NT2/D1 (cell line): Measurements from ENCODE around the gene PHKG1.
"Not testable (repeated sequence)": the region's sequence is repeated elsewhere in the genome, so short reads cannot be mapped to it uniquely, and the experiment has no call there.

ENCODE experiments used
- DNase-seq: peaks from one replicate; pipeline ENCODE4 v3.0.0-alpha.2; 2011; ENCODE audit warnings: low read depth, low spot score
- H3K27me3 ChIP-seq: 2 replicates; pipeline ENCODE4 v1.6.0; 2011; ENCODE audit warnings: mild to moderate bottlenecking; ENCODE audit not compliant: insufficient read length, insufficient read depth
- H3K36me3 ChIP-seq: 2 replicates; pipeline ENCODE4 v1.6.1; 2011; ENCODE audit warnings: mild to moderate bottlenecking, low read length, mixed read lengths; ENCODE audit not compliant: insufficient read depth, insufficient read length
- H3K4me1 ChIP-seq: 2 replicates; pipeline ENCODE4 v1.5.1; 2011; ENCODE audit not compliant: insufficient read depth, insufficient read length
- H3K4me3 ChIP-seq: 2 replicates; pipeline ENCODE4 v1.5.1; 2011; ENCODE audit warnings: low read depth; ENCODE audit not compliant: insufficient read length
- H3K9ac ChIP-seq: 2 replicates; pipeline ENCODE4 v1.6.0; 2011; ENCODE audit warnings: low read depth; ENCODE audit not compliant: insufficient read length
- H3K9me3 ChIP-seq: 2 replicates; pipeline ENCODE4 v1.5.1; 2011; ENCODE audit warnings: mild to moderate bottlenecking, low read length; ENCODE audit not compliant: insufficient read depth
- SUZ12 ChIP-seq: IDR thresholded peaks from 2 replicates; pipeline ENCODE4 v1.6.1; 2011; ENCODE audit not compliant: insufficient read length, insufficient read depth; ENCODE audit errors: extremely low read depth
- YY1 ChIP-seq: IDR thresholded peaks from 2 replicates; pipeline ENCODE4 v1.6.1; 2011; ENCODE audit not compliant: insufficient read length, insufficient read depth
- ZNF274 ChIP-seq: IDR thresholded peaks from 2 replicates; pipeline ENCODE4 v1.6.1; 2011; ENCODE audit warnings: mild to moderate bottlenecking, low read depth, low read length

Gene PHKG1

GRCh38 chr7:56079450-56080185 is 13.1 kb downstream of the PHKG1 start:
- Histone ChIP-seq H3K4me1 (peaks cover 2% of the 10 kb centered on the region), H3K9me3 (no peaks in the 10 kb centered on the region), H3K4me3 (no peak overlapping the region), H3K36me3 (peaks cover 74% of the 10 kb centered on the region), H3K27me3 (no peaks in the 10 kb centered on the region), H3K9ac (no peak overlapping the region)
- TF ChIP-seq YY1 (no peak), SUZ12 (no peak)
- no peak for DNase-seq

DNA sequence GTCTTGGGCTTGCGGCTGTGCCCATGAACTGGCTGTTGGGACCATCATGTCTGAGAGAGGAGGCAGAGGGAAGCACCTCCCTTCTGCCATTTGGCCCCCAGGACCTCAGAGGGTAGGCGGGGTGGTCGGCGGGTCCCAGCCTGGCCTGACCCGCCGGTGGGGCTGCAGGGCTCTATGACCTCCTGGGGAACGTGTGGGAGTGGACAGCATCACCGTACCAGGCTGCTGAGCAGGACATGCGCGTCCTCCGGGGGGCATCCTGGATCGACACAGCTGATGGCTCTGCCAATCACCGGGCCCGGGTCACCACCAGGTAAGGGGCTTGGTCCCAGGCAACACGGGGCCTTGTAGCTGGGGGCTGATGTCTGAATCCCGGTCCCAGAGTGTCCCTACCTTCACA is 14.6 kb downstream of the PHKG1 start:
- Histone ChIP-seq H3K4me1 (peaks cover 2% of the 10 kb centered on the region), H3K36me3 (peaks cover 69% of the 10 kb centered on the region), H3K27me3 (no peaks in the 10 kb centered on the region), H3K9me3 (no peaks in the 10 kb centered on the region), H3K4me3 (no peak overlapping the region), H3K9ac (no peak overlapping the region)
- DNase-seq: no peak
- TF ChIP-seq YY1: no peak
- TF ChIP-seq SUZ12: no peak
- TF ChIP-seq ZNF274: no peak

DNA sequence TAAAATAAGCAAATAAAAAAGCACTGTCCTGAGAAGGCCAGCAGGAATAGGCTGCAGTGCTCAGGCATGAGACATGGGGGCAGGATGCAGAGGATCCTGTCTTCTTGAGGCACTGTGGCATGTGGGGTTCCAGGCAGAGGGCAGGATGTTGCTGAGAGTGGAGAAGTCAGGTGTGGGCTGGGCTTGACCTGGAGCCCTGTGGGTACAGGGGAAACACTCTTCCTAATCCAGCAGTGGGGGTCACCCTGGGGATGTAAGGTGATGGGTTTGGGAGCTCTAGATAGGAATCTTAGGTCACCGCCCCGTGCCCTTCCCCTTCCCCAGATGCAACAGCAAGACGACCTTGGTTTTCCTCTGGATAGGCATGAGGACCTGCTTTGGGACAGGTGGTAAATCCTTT is 15.1 kb downstream of the PHKG1 start:
- Histone ChIP-seq H3K4me1 (peaks cover 2% of the 10 kb centered on the region), H3K9ac (no peak overlapping the region), H3K4me3 (no peak overlapping the region), H3K36me3 (peaks cover 72% of the 10 kb centered on the region), H3K27me3 (no peaks in the 10 kb centered on the region), H3K9me3 (no peaks in the 10 kb centered on the region)
- TF ChIP-seq SUZ12 (no peak), YY1 (no peak), ZNF274 (no peak)
- DNase-seq: no peak

- H3K9ac ChIP-seq: peak overlapping the region; percentile 44
- peaks cover 2% of the 10 kb centered on the region for H3K4me1 ChIP-seq
- H3K4me3 ChIP-seq: no peak overlapping the region
- TF ChIP-seq SUZ12 (no peak), ZNF274 (no peak), YY1 (no peak)
- H3K36me3 ChIP-seq: peaks cover 64% of the 10 kb centered on the region
- H3K27me3 ChIP-seq: no peaks in the 10 kb centered on the region
- H3K9me3 ChIP-seq: no peaks in the 10 kb centered on the region
- peak; percentile 84 for DNase-seq
Observed at GRCh38 chr7:56074371-56074791, 18.4 kb downstream of the PHKG1 start.

GRCh38 chr7:56066376-56066775 is 26.4 kb downstream of the PHKG1 start:
- H3K27me3 ChIP-seq, DNase-seq, H3K9ac ChIP-seq, H3K4me1 ChIP-seq, H3K9me3 ChIP-seq, H3K4me3 ChIP-seq: not testable (repeated sequence)
- H3K36me3 ChIP-seq: peaks cover 62% of the 10 kb centered on the region

DNA sequence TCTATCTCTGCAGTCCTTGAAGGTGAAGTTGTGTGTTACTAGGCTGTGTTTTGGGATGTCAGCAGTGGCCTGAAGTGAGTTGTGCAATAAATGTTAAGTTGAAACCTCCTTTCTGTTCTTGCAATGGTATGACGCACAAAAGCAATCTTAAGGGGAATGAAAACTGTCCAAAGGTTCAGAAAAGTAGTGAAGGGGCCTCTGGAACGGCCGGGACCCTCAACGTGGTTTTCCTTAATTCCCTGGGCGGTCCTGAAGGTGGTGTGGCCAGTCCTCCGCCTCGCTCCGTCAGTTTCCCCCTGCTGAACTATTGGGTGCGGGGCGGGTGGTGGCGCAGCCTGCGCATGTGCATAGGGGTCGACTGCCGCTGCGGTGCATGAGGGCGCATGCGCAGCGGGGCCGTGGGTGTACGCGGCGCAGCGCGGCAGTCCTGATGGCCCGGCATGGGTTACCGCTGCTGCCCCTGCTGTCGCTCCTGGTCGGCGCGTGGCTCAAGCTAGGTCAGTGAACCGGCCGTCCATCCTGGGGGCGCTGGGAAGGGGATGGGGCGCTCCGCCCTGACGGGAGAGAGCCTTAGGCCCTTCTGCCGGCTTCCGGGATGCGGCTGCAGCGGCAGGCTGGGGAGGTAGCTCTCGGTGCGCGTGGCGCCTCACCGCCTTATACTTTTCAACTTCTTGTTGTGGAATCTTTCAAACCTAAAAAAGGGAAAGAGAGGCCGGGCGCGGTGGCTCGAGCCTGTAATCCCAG is 28.7 kb downstream of the PHKG1 start, which contains the start of gene SUMF2:
TSS of gene SUMF2 (plus strand) at position 405 of the 744 bp plus-strand sequence. CDS start at position 431, 26 bp downstream.
- Histone ChIP-seq H3K9ac (peak within 1 kb of the TSS; percentile 99), H3K9me3 (no peaks in the 10 kb centered on the region), H3K4me3 (peak within 1 kb of the TSS; percentile 93), H3K4me1 (peaks cover 2% of the 10 kb centered on the region), H3K36me3 (peaks cover 66% of the 10 kb centered on the region), H3K27me3 (no peaks in the 10 kb centered on the region)
- no peak for TF ChIP-seq ZNF274
- TF ChIP-seq YY1: peak; percentile 21
- peak; percentile 94 for DNase-seq

GRCh38 chr7:56063500-56063881 is 29.3 kb downstream of the PHKG1 start:
- TF ChIP-seq YY1 (no peak), SUZ12 (no peak), ZNF274 (no peak)
- no peak for DNase-seq
- Histone ChIP-seq H3K4me1 (peaks cover 2% of the 10 kb centered on the region), H3K36me3 (peaks cover 66% of the 10 kb centered on the region), H3K4me3 (no peak overlapping the region), H3K27me3 (no peaks in the 10 kb centered on the region), H3K9ac (no peak overlapping the region), H3K9me3 (no peaks in the 10 kb centered on the region)
